Right renal pelvis (tissue), 4 donors: Measurements from ENCODE around the gene DCT. TPM values are rescaled to one million over a fixed set of nuclear protein-coding genes. Genes with fewer than 3 reads are reported as not detected.
"Not testable (repeated sequence)": the region's sequence is repeated elsewhere in the genome, so short reads cannot be mapped to it uniquely, and the experiment has no call there.

Experiments used
- DNase-seq, 4 donors: peaks; one replicate each; pipeline ENCODE4 v3.0.0-alpha.2; 2013; ENCODE audit warnings: low read depth in 4 of 4, low spot score in 3 of 4, missing footprints in 1 of 4
- polyA plus RNA-seq, 4 donors: library from polyadenylated mRNA; unstranded; fragments of 120-200 nt; gene quantifications; one replicate each; pipeline ENCODE4 v1.2.1, GENCODE V29; 2013; ENCODE audit not compliant: insufficient read length in 4 of 4

Gene DCT
- under 1 TPM; 0.24 to 0.47 (median 0.33) TPM for polyA plus RNA-seq

- DNase-seq = no peak
Observed at GRCh38 chr13:94479616-94480015, at the start of gene DCT. Gene DCT (minus strand): TSS chr13:94479682. CDS start chr13:94479255, 427 bp downstream.

GRCh38 chr13:94526956-94527355, 47.5 kb upstream of the DCT start:
- DNase-seq = not testable (repeated sequence)

- no peak for DNase-seq
Observed at GRCh38 chr13:94525781-94526180, 46.3 kb upstream of the DCT start.

GRCh38 chr13:94524407-94524806, 44.9 kb upstream of the DCT start:
- DNase-seq = no peak

- DNase-seq = no peak
Observed at GRCh38 chr13:94520001-94520400, 40.5 kb upstream of the DCT start.

- DNase-seq = no peak
Observed at GRCh38 chr13:94516456-94516855, 37.0 kb upstream of the DCT start.

- DNase-seq = no peak
Observed at GRCh38 chr13:94515911-94516310, 36.4 kb upstream of the DCT start.

GRCh38 chr13:94515374-94515773, 35.9 kb upstream of the DCT start:
- DNase-seq = no peak

- no peak for DNase-seq
Observed at GRCh38 chr13:94513026-94513425, 33.5 kb upstream of the DCT start.

- no peak for DNase-seq
Observed at GRCh38 chr13:94505730-94506129, 26.2 kb upstream of the DCT start.

- DNase-seq = no peak
Observed at GRCh38 chr13:94503851-94504250, 24.4 kb upstream of the DCT start.

- DNase-seq = not testable (repeated sequence)
Observed at GRCh38 chr13:94498831-94499230, 19.3 kb upstream of the DCT start.

GRCh38 chr13:94495806-94496205, 16.3 kb upstream of the DCT start:
- no peak for DNase-seq

- DNase-seq = no peak
Observed at GRCh38 chr13:94494026-94494425, 14.5 kb upstream of the DCT start.

GRCh38 chr13:94487043-94487442, 7.6 kb upstream of the DCT start:
- no peak for DNase-seq

- no peak for DNase-seq
Observed at GRCh38 chr13:94483970-94484369, 4.5 kb upstream of the DCT start.

GRCh38 chr13:94481941-94482340, 2.5 kb upstream of the DCT start:
- DNase-seq = no peak

- DNase-seq = no peak
Observed at GRCh38 chr13:94480672-94481145, 1.2 kb upstream of the DCT start.

GRCh38 chr13:94478913-94479312, 569 bp downstream of the DCT start:
- no peak for DNase-seq

- DNase-seq = no peak
Observed at GRCh38 chr13:94470126-94470525, 9.4 kb downstream of the DCT start.

- no peak for DNase-seq
Observed at GRCh38 chr13:94464771-94465170, 14.7 kb downstream of the DCT start.

- DNase-seq = no peak
Observed at GRCh38 chr13:94462670-94463069, 16.8 kb downstream of the DCT start.

- no peak for DNase-seq
Observed at GRCh38 chr13:94459116-94459515, 20.4 kb downstream of the DCT start.
